Heart right ventricle (tissue), 16 donors: Measurements from ENCODE around the gene RNF148. TPM values are rescaled to one million over a fixed set of nuclear protein-coding genes. Genes with fewer than 3 reads are reported as not detected.

Experiments
- ATAC-seq, 8 donors: fragments of 200-7000 bp; cut with Tn5 transposase; one replicate each; pipeline ENCODE4 v1.9.1; 2020; ENCODE audit warnings: mild to moderate bottlenecking in 8 of 8, moderate library complexity in 8 of 8, moderate number of reproducible peaks in 1 of 8
- DNase-seq, 2 donors: peaks; one replicate each; pipeline ENCODE4 v3.0.0-alpha.2; 2020
- H3K27ac ChIP-seq, 10 donors: fragments of 200-600 bp; sonication (generic) in 2 of 10; one replicate each; pipeline versions ENCODE4 v1.5.0 to v1.8.0; 2020 to 2022; ENCODE audit warnings: mild to moderate bottlenecking in 3 of 10
- H3K27me3 ChIP-seq, 7 donors: fragments of 200-600 bp; one replicate each; pipeline ENCODE4 v1.8.0; 2021 to 2022; ENCODE audit warnings: mild to moderate bottlenecking in 2 of 7
- H3K36me3 ChIP-seq, 9 donors: fragments of 200-600 bp; sonication (generic) in 1 of 9; one replicate each; pipeline versions ENCODE4 v1.5.0 to v1.8.0; 2020 to 2022; ENCODE audit warnings: mild to moderate bottlenecking in 2 of 9
- H3K4me1 ChIP-seq, 9 donors: fragments of 200-600 bp; sonication (generic) in 1 of 9; one replicate each; pipeline versions ENCODE4 v1.5.0 to v1.8.0; 2020 to 2022; ENCODE audit warnings: mild to moderate bottlenecking in 4 of 9
- H3K4me3 ChIP-seq, 10 donors: fragments of 200-600 bp; sonication (generic) in 2 of 10; one replicate each; pipeline versions ENCODE4 v1.5.0 to v1.8.0; 2020 to 2022; ENCODE audit warnings: mild to moderate bottlenecking in 7 of 10, moderate library complexity in 2 of 10
- H3K9me3 ChIP-seq, 11 donors: fragments of 200-600 bp in 10 of 11; sonication (generic) in 2 of 11; one replicate each; pipeline versions ENCODE4 v1.5.0 to v1.8.0; 2013 to 2022; ENCODE audit warnings: mild to moderate bottlenecking in 2 of 11, control low read depth in 1 of 11, moderate library complexity in 1 of 11
- WGBS, 2 donors: extraction: QIAGEN DNeasy Blood & Tissue Kit; methylation state at CpG; one replicate each; pipeline ENCODE4 v1.1.7; 2013; ENCODE audit warnings: inconsistent platforms in 1 of 2; 5-methylcytosine and 5-hydroxymethylcytosine counted together
- intact Hi-C, 10 donors: fragments of 100-400 bp; cut with DNase I; formaldehyde crosslinking; loops; one replicate each; pipeline versions ENCODE4 v1.11.1 to v1.14.2; 2022
- polyA plus RNA-seq, 2 donors: library from polyadenylated mRNA; stranded (reverse); fragments of 200-250 nt; gene quantifications; one replicate each; pipeline ENCODE4 v1.2.3, GENCODE V29; 2013
- total RNA-seq, 10 donors: library from RNA; stranded (reverse); fragmentation: NEBNext Ultra II Directional in 3 of 10; extraction: Animal tissue kit (Norgen Biotek cat#: 25700) in 3 of 10; gene quantifications; one replicate each; pipeline versions ENCODE4 v1.2.1 to v1.2.4, GENCODE V29; 2021 to 2023
- TF ChIP-seq, protein P1 (sequence below), 9 donors: fragments of 200-600 bp; sonication (generic) in 2 of 9; IDR thresholded peaks; one replicate each; pipeline versions ENCODE4 v1.5.0 to v1.8.0; 2021 to 2022; ENCODE audit warnings: antibody characterized with exemption in 9 of 9, mild to moderate bottlenecking in 5 of 9, moderate library complexity in 1 of 9
- donor health status: Arrhythmogenic right ventricular cardiomyopathy.
- donor health status: ischemic (EF 13 %, LVEDD 7.1; RV severe dilation, severe dysfunction).
- donor health status: healthy with polysubstance abuse.
- donor health status: DM: no; HTN: yes; CAD: no.
- donor health status: DM: no; HTN: no; CAD: no.
- donor health status: ischemic (EF 25% LVEDD 6.9; RV normal size, moderate dysfunction).
- donor health status: ischemic (EF 25% LVEDD 5.7; RV mildly dilated, moderate dysfunction).
- donor health status: healthy.
- donor health status: DM: yes; HTN: yes; CAD: no.
- donor health status: Ischemic cardiomyopathy.
- donor health status: ischemic (EF 35%, LVEDD 5.7; RV mildly dilated, moderate dysfunction).
- donor health status: nonischemic (EF 11% LVEDD 7.7; RV severe dilation, severe dysfunction).
- donor health status: DM: yes; HTN: yes; CAD: no.
- donor health status: PGD.
- donor health status: ischemic (EF 29% LVEDD 5.4; RV normal size, mild dysfunction).
- donor health status: nonischemic (EF 23%, LVEDD 6.1; RV moderate dilation, normal function).

The RNF148 gene
- total and polyA plus RNA-seq, 12 donors: 0.03 to 0.49 (median 0.34) TPM; not detected in 5

DNA sequence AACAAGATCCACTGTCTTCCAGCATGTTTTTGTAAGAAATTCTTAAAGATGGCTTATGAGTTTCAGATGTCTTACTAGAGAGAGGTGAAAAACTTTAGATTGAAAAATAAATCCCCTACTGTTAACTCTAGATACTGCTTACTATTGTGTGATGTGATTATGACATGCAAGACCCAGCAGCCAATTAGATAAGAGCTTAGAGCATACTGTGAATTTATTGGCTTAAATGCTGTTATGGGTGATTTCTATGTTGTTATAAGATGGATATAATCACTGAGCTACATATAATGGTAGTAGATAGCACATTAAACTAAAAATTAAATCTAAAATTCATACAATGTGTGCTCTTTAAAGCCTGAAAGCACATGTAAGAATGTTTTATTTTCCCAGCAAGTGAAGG, 3.7 kb downstream of the RNF148 start, which contains the start of gene RNF133:
Gene RNF133, minus strand, starts transcription at position 101 of the 400 bp plus-strand sequence. CDS start 199 bp downstream, outside the sequence.
- TF ChIP-seq, protein P1, sequence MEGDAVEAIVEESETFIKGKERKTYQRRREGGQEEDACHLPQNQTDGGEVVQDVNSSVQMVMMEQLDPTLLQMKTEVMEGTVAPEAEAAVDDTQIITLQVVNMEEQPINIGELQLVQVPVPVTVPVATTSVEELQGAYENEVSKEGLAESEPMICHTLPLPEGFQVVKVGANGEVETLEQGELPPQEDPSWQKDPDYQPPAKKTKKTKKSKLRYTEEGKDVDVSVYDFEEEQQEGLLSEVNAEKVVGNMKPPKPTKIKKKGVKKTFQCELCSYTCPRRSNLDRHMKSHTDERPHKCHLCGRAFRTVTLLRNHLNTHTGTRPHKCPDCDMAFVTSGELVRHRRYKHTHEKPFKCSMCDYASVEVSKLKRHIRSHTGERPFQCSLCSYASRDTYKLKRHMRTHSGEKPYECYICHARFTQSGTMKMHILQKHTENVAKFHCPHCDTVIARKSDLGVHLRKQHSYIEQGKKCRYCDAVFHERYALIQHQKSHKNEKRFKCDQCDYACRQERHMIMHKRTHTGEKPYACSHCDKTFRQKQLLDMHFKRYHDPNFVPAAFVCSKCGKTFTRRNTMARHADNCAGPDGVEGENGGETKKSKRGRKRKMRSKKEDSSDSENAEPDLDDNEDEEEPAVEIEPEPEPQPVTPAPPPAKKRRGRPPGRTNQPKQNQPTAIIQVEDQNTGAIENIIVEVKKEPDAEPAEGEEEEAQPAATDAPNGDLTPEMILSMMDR (IDR thresholded peaks at IDR 0.05): no peak
- DNase-seq: no peak
- Histone ChIP-seq H3K9me3 (no peaks in the 10 kb centered on the region), H3K27me3 (no peaks in the 10 kb centered on the region), H3K27ac (no peak within 1 kb of the TSS), H3K4me1 (no peaks in the 10 kb centered on the region), H3K36me3 (no peaks in the 10 kb centered on the region), H3K4me3 (no peak within 1 kb of the TSS)
- intact Hi-C loops: loop anchor here in 2 of 10 donors (5.0 to 10.0 kb wide), 2 partner anchors 186 to 922 kb away; partner anchors contain the start of gene CADPS2 (in 1 of the 2)
- ATAC-seq: no peak

DNA sequence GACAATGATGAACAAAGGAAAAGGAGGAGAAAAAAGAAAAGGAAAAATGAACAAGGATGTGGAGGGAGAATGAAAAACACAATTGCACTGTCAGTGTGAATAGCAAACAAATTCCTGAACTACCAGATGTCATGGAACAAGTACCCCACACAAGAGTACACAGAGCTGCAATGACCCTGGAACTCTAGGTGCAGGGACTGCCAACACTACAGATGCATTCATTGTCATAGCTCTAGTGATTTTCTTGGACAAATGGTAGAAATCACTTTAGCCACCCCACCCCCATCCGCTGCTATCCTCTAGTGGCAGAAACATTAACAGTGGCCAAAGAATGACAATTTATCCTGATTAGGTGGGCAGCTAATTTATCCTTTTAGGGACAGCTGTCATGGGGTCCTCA, 6.9 kb downstream of the RNF148 start:
- no peaks in the 10 kb centered on the region for H3K27me3 ChIP-seq
- H3K4me1 ChIP-seq: no peaks in the 10 kb centered on the region
- TF ChIP-seq, protein P1 (IDR thresholded peaks at IDR 0.05): no peak
- H3K4me3 ChIP-seq: no peak overlapping the region
- no peaks in the 10 kb centered on the region for H3K36me3 ChIP-seq
- intact Hi-C loops: loop anchor here in 2 of 10 donors (5.0 to 10.0 kb wide), 2 partner anchors 189 to 919 kb away; partner anchors contain the start of gene CADPS2 (in 1 of the 2)
- DNase-seq (no peak), ATAC-seq (no peak)
- no peaks in the 10 kb centered on the region for H3K9me3 ChIP-seq
- H3K27ac ChIP-seq: no peak overlapping the region
- 85 to 87% methylated on average over 1 of the region's 1 CpG for WGBS, 2 donors

DNA sequence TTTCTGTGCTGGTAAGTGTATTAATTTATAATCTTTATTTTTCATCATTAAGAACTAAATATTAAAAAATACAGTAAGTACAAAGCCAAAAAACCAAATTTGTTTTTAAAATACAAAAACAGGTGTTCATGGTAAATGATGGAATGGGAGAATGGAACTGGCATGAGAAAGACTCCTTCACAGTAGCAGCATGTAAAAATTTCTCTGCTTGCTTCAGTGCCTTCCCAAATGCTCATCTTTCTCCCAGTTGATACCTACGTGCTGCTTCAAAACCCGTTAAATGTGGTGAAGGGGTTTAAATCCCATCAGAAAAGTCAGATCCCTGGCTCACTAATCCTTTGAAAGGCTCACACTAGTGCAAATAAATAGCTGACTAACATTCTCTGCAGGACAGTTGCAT, 8.0 kb downstream of the RNF148 start:
- DNase-seq: no peak
- H3K4me3 ChIP-seq: no peak overlapping the region
- H3K36me3 ChIP-seq: no peaks in the 10 kb centered on the region
- no peaks in the 10 kb centered on the region for H3K4me1 ChIP-seq
- intact Hi-C loops: loop anchor here in 2 of 10 donors (5.0 to 10.0 kb wide), 2 partner anchors 190 to 917 kb away; partner anchors contain the start of gene CADPS2 (in 1 of the 2)
- 86 to 92% methylated on average over 2 of the region's 2 CpGs for WGBS, 2 donors
- TF ChIP-seq, protein P1 (IDR thresholded peaks at IDR 0.05): no peak
- H3K27ac ChIP-seq: no peak overlapping the region
- H3K27me3 ChIP-seq: no peaks in the 10 kb centered on the region
- no peak for ATAC-seq
- no peaks in the 10 kb centered on the region for H3K9me3 ChIP-seq

DNA sequence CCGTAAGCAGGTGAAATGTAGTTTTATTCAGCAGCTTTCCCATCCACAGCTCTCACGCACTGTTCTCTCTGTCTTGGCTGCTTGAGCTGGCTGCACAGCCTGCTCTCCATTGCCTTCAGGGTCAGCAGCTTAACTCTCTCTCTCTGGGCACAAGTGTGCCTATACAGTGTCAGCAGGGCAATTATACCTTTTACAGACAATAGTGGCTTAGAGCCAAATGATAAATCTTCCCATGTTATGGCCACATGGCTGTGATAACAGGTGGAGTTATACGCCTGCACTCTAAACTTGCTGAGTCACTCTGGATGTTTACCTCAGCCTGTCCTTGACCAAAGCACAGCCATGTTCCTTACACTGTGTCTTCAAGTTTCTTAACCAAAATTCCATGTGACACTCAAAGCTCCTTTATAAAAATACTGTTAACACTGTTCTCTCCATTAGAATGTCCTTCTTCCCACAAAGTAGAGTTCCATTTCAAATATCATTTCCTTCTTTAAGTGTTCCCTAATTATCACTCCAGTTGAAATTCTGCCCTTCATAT, 9.9 kb downstream of the RNF148 start:
- H3K27me3 ChIP-seq: no peaks in the 10 kb centered on the region
- H3K27ac ChIP-seq: no peak overlapping the region
- no peaks in the 10 kb centered on the region for H3K36me3 ChIP-seq
- TF ChIP-seq, protein P1 (IDR thresholded peaks at IDR 0.05): no peak
- H3K4me1 ChIP-seq: no peaks in the 10 kb centered on the region
- ATAC-seq (no peak), DNase-seq (no peak)
- no peaks in the 10 kb centered on the region for H3K9me3 ChIP-seq
- 93% methylated on average over 3 of the region's 3 CpGs for WGBS, 2 donors
- intact Hi-C loops: loop anchor here in 1 of 10 donors (10.0 kb wide), 1 partner anchor 192 kb away; the partner anchor contains the start of gene CADPS2
- H3K4me3 ChIP-seq: no peak overlapping the region
